ENCODE results near the gene HEMK1.

The HEMK1 gene

DNA sequence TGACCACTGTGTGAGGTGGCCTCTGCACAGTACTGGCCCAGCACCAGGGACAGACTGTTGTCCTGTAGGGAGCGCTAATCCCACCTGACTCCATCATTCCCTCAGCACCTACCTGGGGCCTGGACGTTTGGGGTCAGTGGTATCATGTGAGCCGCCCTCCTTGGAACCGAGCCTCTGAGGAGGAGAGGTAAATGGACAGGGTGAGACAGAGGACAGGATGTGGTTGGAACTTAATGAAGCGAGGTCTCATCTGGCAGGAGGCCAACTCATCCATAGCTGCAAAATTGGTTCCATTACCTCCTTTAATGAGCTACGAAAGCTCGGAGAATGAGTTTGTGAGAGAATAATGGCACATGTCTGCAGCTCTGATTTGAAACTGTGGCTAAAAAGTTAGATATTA, 61.6 kb downstream of the HEMK1 start:
- Histone ChIP-seq H2AFZ (ENCODE audit: low read length, unreplicated experiment) (no peak overlapping the region), H3K36me3 (ENCODE audit: insufficient read depth, low read length) (no peaks in the 10 kb centered on the region), H3K4me3 (ENCODE audit: low read depth, low read length) (no peak overlapping the region), H3K4me1 (ENCODE audit: control insufficient read depth, insufficient read depth, low read length, unreplicated experiment) (peaks cover 55% of the 10 kb centered on the region), H3K27ac (ENCODE audit: low read depth, low read length) (no peak overlapping the region), H3K79me2 (ENCODE audit: control insufficient read depth, insufficient read depth, low read length, unreplicated experiment) (peaks cover 62% of the 10 kb centered on the region), H3K27me3 (ENCODE audit: insufficient read depth, low read length) (no peaks in the 10 kb centered on the region)

DNA sequence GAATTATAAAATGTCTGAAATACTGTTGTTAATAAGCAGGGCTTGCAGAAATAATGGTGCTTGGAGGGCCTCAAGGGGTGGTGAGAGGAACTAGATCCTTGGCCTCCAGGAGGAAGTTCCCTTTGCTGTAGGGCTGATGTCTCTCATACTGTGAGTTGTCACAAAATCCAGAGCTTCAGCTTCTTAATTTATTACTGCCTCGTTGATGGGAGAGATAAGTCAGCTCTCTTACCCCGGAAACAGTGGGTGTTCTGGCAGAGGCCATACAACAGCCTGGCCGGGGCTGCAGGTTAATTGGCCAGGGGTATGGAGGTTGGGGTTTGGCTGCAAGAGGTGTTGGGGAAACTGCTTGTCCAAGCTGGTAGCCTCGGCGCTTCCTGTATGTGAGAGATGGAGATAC, 63.1 kb downstream of the HEMK1 start:
- H3K27ac ChIP-seq (ENCODE audit: low read depth, low read length): no peak overlapping the region
- H3K36me3 ChIP-seq (ENCODE audit: insufficient read depth, low read length): no peaks in the 10 kb centered on the region
- H3K4me3 ChIP-seq (ENCODE audit: low read depth, low read length): no peak overlapping the region
- H3K79me2 ChIP-seq (ENCODE audit: control insufficient read depth, insufficient read depth, low read length, unreplicated experiment): peaks cover 63% of the 10 kb centered on the region
- H3K27me3 ChIP-seq (ENCODE audit: insufficient read depth, low read length): no peaks in the 10 kb centered on the region
- no peak overlapping the region for H2AFZ ChIP-seq (ENCODE audit: low read length, unreplicated experiment)
- H3K4me1 ChIP-seq (ENCODE audit: control insufficient read depth, insufficient read depth, low read length, unreplicated experiment): peaks cover 55% of the 10 kb centered on the region

DNA sequence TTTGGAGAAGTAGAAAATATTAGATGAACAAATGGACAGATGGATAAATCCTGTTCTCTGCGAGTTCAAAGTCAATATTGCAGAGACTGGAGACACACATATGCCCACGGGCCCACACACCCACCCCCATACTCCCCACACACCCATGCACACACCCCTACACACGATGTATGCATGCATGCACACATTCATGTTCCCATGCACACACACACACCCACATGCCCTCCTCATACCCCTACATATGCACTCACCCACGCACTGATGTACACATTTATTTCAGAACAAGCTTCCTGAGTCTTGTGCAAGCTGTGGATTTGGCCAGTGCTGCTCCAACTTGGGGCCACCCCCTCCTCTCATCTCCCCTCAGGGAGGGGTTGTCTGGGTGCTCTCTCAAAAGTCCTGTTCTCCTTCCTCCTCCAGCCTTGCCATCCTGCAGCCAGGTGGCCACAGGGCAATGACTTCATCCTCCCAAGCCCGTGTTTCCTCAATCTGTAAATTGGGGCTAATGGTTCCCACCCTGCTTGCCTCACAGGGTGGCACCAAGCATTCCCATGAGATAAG, 64.0 kb downstream of the HEMK1 start:
- Histone ChIP-seq H3K79me2 (ENCODE audit: control insufficient read depth, insufficient read depth, low read length, unreplicated experiment) (peaks cover 64% of the 10 kb centered on the region), H3K27ac (ENCODE audit: low read depth, low read length) (no peak overlapping the region)

DNA sequence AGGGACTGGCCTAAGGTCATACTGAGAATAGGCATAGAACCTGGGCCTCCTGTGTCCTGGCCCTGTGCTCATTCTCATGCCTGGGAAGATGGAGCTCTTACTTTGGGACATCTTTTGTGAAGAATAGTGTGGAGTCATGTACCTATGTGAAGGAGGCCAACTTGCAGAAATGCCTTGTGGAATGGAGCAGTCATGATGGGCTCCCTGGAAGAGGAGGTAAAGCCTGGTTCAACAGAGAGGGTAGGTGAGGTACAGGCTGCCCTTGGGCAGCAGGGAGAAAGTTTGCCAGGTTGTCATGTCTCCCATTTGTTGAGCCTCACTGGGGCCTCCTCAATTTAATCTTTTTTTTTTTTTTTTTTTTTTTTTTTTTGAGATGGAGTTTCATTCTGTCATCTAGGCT, 65.7 kb downstream of the HEMK1 start:
- H3K79me2 ChIP-seq (ENCODE audit: control insufficient read depth, insufficient read depth, low read length, unreplicated experiment): peaks cover 49% of the 10 kb centered on the region
- no peaks in the 10 kb centered on the region for H3K27me3 ChIP-seq (ENCODE audit: insufficient read depth, low read length)
- no peaks in the 10 kb centered on the region for H3K36me3 ChIP-seq (ENCODE audit: insufficient read depth, low read length)
- no peak overlapping the region for H3K27ac ChIP-seq (ENCODE audit: low read depth, low read length)
- H3K4me1 ChIP-seq (ENCODE audit: control insufficient read depth, insufficient read depth, low read length, unreplicated experiment): peaks cover 54% of the 10 kb centered on the region
- no peak overlapping the region for H2AFZ ChIP-seq (ENCODE audit: low read length, unreplicated experiment)
- no peak overlapping the region for H3K4me3 ChIP-seq (ENCODE audit: low read depth, low read length)

More for the DNA sequence above, 64.0 kb downstream of the HEMK1 start:
- peaks cover 55% of the 10 kb centered on the region for H3K4me1 ChIP-seq (ENCODE audit: control insufficient read depth, insufficient read depth, low read length, unreplicated experiment)
- no peaks in the 10 kb centered on the region for H3K27me3 ChIP-seq (ENCODE audit: insufficient read depth, low read length)
- H2AFZ ChIP-seq (ENCODE audit: low read length, unreplicated experiment): no peak overlapping the region
- no peak overlapping the region for H3K4me3 ChIP-seq (ENCODE audit: low read depth, low read length)
- no peaks in the 10 kb centered on the region for H3K36me3 ChIP-seq (ENCODE audit: insufficient read depth, low read length)

DNA sequence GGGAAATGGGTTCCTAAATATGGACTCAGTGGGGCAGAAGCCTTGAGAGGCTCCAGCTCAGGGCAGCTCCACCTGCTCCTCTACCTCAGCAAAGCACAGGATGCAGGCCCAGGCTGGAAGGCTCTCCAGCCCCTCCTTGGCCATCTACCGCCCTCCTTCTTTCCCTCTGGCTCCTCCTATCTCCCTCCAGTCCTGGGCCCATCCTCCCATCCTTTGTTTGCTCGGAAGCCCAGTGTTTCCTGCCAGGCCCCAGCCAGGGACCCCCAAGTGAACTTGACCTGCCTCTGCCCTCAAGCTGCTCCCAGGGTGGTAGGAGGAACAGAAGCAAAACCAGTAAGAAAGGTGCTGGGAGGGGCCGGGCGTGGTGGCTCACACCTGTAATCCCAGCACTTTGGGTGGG, 67.7 kb downstream of the HEMK1 start:
- H3K79me2 ChIP-seq (ENCODE audit: control insufficient read depth, insufficient read depth, low read length, unreplicated experiment): peaks cover 33% of the 10 kb centered on the region
- H2AFZ ChIP-seq (ENCODE audit: low read length, unreplicated experiment): no peak overlapping the region
- H3K4me3 ChIP-seq (ENCODE audit: low read depth, low read length): no peak overlapping the region
- no peak overlapping the region for H3K27ac ChIP-seq (ENCODE audit: low read depth, low read length)
- 0 out of 2 replicates have a peak, but pooled peaks cover 2% of the 10 kb centered on the region for H3K36me3 ChIP-seq (ENCODE audit: insufficient read depth, low read length)
- peaks cover 40% of the 10 kb centered on the region for H3K4me1 ChIP-seq (ENCODE audit: control insufficient read depth, insufficient read depth, low read length, unreplicated experiment)
- H3K27me3 ChIP-seq (ENCODE audit: insufficient read depth, low read length): no peaks in the 10 kb centered on the region

DNA sequence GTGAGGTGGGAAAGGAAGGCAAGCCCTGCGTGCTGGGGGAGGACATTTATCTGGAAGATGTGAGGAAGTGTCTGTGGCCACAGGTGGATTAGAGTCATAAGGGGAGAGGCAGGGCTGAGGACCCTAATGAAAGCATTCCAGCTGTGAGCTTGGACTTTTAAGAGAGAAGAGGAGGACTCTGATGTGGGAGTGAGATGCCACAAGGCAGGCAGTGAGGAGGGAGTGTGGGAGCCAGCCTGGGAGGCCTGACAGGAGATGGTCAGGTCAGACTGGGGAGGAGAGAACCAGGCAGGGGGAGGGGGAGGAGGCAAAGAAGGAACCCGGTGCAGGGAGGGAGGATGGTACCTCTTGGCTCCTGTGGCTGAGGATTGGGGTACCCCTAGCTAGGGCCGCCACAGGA, 68.6 kb downstream of the HEMK1 start:
- 0 out of 2 replicates have a peak, but pooled peaks cover 2% of the 10 kb centered on the region for H3K36me3 ChIP-seq (ENCODE audit: insufficient read depth, low read length)
- no peak overlapping the region for H3K27ac ChIP-seq (ENCODE audit: low read depth, low read length)
- peaks cover 34% of the 10 kb centered on the region for H3K4me1 ChIP-seq (ENCODE audit: control insufficient read depth, insufficient read depth, low read length, unreplicated experiment)
- no peak overlapping the region for H3K4me3 ChIP-seq (ENCODE audit: low read depth, low read length)
- no peak overlapping the region for H2AFZ ChIP-seq (ENCODE audit: low read length, unreplicated experiment)
- peaks cover 26% of the 10 kb centered on the region for H3K79me2 ChIP-seq (ENCODE audit: control insufficient read depth, insufficient read depth, low read length, unreplicated experiment)
- no peaks in the 10 kb centered on the region for H3K27me3 ChIP-seq (ENCODE audit: insufficient read depth, low read length)

DNA sequence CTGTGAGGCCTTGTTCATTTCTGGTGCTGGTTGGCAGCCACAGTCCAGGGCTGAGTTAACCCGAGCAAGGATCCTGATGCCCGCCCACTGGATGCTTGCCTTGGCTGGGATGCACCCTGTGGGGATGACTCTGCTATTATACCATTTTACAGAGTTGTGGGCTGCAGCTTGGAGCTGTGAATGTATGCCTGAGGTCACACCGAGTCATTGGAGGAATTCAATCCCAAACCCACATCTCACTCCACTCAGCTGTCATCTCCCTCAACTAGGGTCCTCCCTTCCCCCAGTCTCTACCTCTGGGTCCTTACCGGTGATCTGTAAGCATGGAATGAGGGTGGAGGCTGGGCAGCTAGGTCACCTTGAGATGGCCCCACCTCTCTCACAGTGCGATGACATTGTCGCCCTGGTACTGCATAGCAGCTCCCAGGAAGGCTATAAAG, 69.8 kb downstream of the HEMK1 start:
- Histone ChIP-seq H3K4me1 (ENCODE audit: control insufficient read depth, insufficient read depth, low read length, unreplicated experiment) (peaks cover 34% of the 10 kb centered on the region), H3K4me3 (ENCODE audit: low read depth, low read length) (no peak overlapping the region), H3K36me3 (ENCODE audit: insufficient read depth, low read length) (0 out of 2 replicates have a peak, but pooled peaks cover 2% of the 10 kb centered on the region), H3K27me3 (ENCODE audit: insufficient read depth, low read length) (no peaks in the 10 kb centered on the region), H3K27ac (ENCODE audit: low read depth, low read length) (peak overlapping the region; percentile 31), H2AFZ (ENCODE audit: low read length, unreplicated experiment) (no peak overlapping the region), H3K79me2 (ENCODE audit: control insufficient read depth, insufficient read depth, low read length, unreplicated experiment) (peaks cover 23% of the 10 kb centered on the region)

DNA sequence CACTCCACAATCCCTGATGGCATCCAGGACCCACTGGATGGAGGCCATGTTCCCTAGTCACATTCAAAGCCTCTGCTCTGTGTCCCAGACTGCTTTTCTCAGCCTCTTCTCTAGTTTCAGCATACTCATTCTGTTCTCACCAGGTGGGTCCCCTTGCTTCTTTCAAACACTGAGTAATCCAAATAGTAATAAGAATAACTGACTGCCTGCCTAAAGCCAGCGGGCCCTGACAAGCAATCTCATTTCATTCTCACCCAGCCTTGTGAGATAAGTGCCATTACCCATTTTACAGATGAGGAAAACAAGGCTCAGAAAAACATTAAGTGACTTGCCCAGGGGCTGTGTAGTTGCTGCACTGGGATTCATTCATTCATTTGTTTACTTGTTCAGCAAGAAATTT, 73.1 kb downstream of the HEMK1 start:
- no peak overlapping the region for H3K27ac ChIP-seq (ENCODE audit: low read depth, low read length)
- H3K4me1 ChIP-seq (ENCODE audit: control insufficient read depth, insufficient read depth, low read length, unreplicated experiment): peaks cover 20% of the 10 kb centered on the region
- H3K79me2 ChIP-seq (ENCODE audit: control insufficient read depth, insufficient read depth, low read length, unreplicated experiment): peaks cover 11% of the 10 kb centered on the region
- H3K4me3 ChIP-seq (ENCODE audit: low read depth, low read length): no peak overlapping the region
- H3K27me3 ChIP-seq (ENCODE audit: insufficient read depth, low read length): no peaks in the 10 kb centered on the region
- H2AFZ ChIP-seq (ENCODE audit: low read length, unreplicated experiment): no peak overlapping the region
- H3K36me3 ChIP-seq (ENCODE audit: insufficient read depth, low read length): peaks cover 2% of the 10 kb centered on the region; the same call in 1 of the 2 replicates

DNA sequence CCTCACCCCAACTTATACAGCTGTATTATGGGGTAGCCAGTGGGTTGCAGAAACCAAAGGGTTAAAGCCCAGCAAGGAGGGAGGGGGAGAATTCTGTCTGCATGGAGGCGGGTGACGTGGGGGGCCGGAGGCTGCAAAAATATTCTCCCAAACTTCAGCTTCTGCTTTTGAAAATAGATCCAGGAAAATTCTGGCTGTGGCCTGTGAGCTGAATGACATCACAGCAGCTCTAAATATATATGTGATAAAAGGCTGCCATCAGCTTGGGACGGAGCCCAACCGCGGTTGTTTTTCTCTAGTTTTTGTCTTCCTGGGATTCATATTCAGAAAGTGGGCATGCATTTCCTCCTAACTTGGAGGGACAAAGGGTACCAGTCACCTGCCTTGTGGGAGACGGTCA, 75.2 kb downstream of the HEMK1 start:
- Histone ChIP-seq H2AFZ (ENCODE audit: low read length, unreplicated experiment) (no peak overlapping the region), H3K36me3 (ENCODE audit: insufficient read depth, low read length) (peaks cover 2% of the 10 kb centered on the region; the same call in 1 of the 2 replicates)

DNA sequence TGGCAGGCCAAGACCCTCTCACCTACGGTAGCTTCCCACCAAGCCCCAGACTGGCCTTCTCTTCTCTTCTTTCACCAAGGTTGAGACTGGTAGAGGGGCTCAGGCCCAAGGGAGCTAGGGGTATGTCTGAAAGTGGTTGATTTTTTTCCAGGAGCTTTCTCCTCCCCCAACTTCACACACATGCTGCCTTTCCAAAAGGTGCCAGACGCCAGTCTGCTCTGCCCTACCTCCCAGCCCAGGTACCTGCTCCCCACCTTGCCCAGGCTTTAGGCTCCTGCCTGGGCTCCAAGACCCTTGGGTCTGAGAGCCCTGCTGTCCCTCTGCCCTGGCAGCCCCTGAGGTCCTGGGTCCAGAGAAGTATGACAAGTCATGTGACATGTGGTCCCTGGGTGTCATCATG, 76.1 kb downstream of the HEMK1 start:
- Histone ChIP-seq H3K79me2 (ENCODE audit: control insufficient read depth, insufficient read depth, low read length, unreplicated experiment) (no peaks in the 10 kb centered on the region), H3K27ac (ENCODE audit: low read depth, low read length) (no peak overlapping the region), H2AFZ (ENCODE audit: low read length, unreplicated experiment) (no peak overlapping the region), H3K4me1 (ENCODE audit: control insufficient read depth, insufficient read depth, low read length, unreplicated experiment) (no peaks in the 10 kb centered on the region), H3K27me3 (ENCODE audit: insufficient read depth, low read length) (no peaks in the 10 kb centered on the region), H3K4me3 (ENCODE audit: low read depth, low read length) (no peak overlapping the region), H3K36me3 (ENCODE audit: insufficient read depth, low read length) (peaks cover 2% of the 10 kb centered on the region; the same call in 1 of the 2 replicates)

More for the DNA sequence above, 75.2 kb downstream of the HEMK1 start:
- Histone ChIP-seq H3K4me3 (ENCODE audit: low read depth, low read length) (no peak overlapping the region), H3K4me1 (ENCODE audit: control insufficient read depth, insufficient read depth, low read length, unreplicated experiment) (no peaks in the 10 kb centered on the region), H3K27me3 (ENCODE audit: insufficient read depth, low read length) (no peaks in the 10 kb centered on the region), H3K27ac (ENCODE audit: low read depth, low read length) (no peak overlapping the region), H3K79me2 (ENCODE audit: control insufficient read depth, insufficient read depth, low read length, unreplicated experiment) (no peaks in the 10 kb centered on the region)

Data from ACC112 (cell line).